LoVo (cell line): ENCODE measurements around the gene KCNJ12.

Source experiments
- DNase-seq: peaks from one replicate; pipeline ENCODE4 v3.0.0-alpha.2; 2016; ENCODE audit warnings: low spot score

Gene KCNJ12

DNA sequence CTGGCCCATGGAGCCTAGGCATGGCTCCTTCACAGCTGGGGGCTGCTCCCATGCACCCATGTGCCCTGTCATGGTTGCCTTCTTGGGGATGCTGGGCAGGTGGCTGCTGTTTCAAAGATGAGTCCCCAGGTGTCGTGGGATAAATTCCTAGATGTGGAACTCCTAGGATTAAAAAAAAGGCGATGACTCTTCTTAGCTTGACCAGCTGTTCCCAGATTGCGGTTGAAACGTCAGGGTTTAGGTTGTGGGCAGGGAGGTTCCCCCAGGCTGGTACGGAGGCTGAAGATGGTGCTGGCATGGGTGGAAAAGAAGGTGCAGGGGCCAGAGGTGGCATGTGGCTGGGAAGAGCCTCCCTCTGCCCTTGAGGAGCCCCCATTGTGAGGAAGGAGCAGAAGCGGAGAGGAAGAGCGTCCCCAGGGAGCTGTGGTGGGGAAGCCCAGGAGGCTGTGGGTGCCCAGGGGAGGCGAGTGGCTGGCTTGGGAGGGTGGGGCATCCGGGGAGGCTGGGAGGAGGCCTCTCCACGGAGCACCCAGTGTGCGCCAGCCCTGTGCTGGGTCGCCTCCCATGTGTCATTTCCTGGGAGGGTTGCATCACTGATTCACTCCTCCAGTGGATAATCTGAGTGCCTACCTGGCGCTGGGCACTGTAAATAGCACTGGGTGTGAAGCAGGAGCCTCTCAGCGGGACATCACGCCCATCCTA, 7.5 kb upstream of the KCNJ12 start:
- DNase-seq: no peak

- DNase-seq: no peak
Observed at GRCh38 chr17:21369395-21369794, 6.8 kb upstream of the KCNJ12 start.

GRCh38 chr17:21370430-21370829, 5.7 kb upstream of the KCNJ12 start:
- DNase-seq: no peak

- no peak for DNase-seq
Observed at GRCh38 chr17:21371511-21372081, 4.6 kb upstream of the KCNJ12 start.

- no peak for DNase-seq
Observed at GRCh38 chr17:21372256-21372954, 3.8 kb upstream of the KCNJ12 start.

GRCh38 chr17:21373036-21373435, 3.1 kb upstream of the KCNJ12 start:
- no peak for DNase-seq

DNA sequence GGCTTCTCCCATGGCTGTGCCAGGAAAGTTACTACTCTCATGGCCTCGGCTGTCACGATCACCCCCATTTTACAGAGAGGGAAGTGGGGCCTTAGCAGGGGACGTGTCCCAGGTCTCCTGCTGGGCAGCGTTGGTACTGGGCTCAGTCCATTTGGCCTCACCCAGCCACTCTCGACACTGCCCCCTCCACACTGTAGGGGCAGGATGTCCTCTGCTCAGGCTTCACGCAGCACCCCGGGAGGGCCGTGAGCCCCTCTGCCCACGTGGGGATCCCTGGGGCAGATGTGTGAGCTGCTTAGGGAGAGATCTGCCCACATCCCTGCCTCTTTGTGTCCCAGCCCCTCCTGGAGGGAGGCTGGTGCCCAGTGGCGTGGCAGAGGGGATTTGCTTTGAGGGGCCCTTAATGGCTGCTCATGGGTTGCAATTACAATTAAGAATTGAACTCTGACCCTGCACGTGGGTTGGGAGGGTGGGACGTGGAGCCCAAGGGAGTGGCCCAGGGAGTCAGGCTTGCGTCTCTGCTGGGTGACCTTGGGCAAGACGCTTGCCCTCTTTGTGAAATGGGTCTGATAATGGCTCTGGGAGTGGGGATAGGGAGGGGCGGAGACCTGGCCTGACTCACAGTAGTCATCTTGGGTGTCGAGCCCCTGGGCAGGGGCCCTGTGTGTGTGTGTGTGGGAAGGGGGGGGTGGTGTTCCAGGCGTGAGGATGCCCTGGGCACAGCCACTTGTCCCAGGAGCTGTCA, 2.3 kb upstream of the KCNJ12 start:
- DNase-seq: no peak

- DNase-seq: no peak
Observed at GRCh38 chr17:21374441-21375161, 1.6 kb upstream of the KCNJ12 start.

GRCh38 chr17:21375162-21375560, 996 bp upstream of the KCNJ12 start:
- DNase-seq: no peak

DNA sequence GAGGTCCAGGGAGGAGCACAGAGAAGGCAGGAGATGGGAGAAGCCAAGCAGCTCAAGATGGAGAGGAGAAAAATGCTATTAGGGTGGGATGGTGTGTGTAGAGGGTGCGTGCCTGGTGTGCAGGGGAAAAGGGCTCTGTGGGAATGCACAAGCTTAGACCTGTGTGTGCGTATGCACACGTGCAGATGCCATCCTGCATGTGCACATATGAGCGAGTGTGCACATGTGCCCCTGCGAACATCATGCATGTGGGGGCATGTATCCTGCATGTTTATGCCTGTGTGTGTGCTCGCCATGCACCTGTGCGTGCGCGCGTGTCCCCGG, 438 bp upstream of the KCNJ12 start:
- no peak for DNase-seq

- DNase-seq: no peak
Observed at GRCh38 chr17:21376759-21377690, 868 bp downstream of the KCNJ12 start.

DNA sequence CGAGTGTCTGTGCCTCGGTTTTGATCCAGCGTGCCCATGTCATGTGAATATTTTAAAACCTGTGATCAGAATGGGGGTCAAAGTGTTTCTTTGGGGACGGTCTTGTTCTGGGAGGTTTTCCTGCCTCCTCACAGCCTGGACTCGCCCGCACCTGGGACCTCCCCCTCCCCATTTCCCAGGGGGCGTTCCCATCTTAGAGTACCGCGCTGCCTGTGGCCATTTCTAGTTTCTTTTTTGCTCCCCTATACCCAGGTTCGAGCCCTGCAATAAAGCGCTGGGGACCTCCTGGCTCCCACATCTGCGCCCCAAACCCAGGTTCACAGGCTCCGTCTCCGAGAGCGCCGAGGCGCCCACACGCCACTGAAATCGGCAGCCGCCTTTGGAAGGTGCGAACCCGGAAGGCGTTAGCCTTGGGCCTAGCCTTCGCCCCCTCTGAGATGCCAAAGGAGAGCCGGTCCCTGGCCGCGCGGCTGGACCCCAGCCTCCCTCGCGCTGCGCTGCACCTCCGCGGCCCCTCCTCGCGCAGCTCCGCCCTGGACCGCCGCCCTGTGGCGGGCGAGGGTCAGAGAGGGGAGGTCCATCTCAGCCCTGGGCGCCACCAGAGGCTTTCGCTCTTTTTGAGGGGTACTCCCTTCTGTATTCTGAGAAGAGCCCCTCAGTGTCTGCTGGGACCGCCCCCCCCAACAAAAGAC, 1.7 kb downstream of the KCNJ12 start:
- DNase-seq: no peak

- DNase-seq: no peak
Observed at GRCh38 chr17:21378553-21378952, 2.4 kb downstream of the KCNJ12 start.

GRCh38 chr17:21379080-21379711, 3.0 kb downstream of the KCNJ12 start:
- no peak for DNase-seq

- DNase-seq: no peak
Observed at GRCh38 chr17:21380659-21381058, 4.5 kb downstream of the KCNJ12 start.

DNA sequence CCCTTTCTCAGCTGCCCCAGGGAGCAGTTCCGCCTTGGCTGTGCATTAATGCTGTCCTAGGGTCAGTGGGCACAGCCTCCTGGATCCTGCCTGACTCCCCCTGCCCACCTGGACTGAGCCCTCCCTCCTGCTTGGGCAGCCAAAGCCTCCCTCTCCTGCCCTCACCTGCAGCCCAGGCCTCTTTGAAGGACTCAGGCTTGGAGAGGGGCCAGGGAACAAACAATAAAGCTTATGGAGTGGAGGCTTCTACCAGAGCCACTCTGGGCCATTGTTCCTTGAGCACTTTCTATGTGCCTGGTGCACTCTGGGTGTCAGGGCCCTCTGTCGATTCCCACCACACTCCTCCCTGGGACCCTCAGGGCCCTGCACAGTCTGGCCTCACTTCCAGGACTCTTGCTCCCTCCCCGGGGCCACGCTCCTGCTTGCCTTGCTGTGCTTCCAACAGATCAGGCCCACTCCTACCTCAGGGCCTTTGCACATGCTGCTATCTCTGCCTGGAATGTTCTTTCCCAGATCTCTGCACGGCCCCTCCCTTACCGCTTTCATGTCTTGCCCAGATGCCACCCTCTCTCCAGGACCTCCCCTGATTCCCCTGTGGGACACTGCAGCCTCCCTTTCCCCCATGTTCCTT, 5.0 kb downstream of the KCNJ12 start:
- DNase-seq: no peak

- DNase-seq: no peak
Observed at GRCh38 chr17:21382560-21383495, 6.7 kb downstream of the KCNJ12 start.

DNA sequence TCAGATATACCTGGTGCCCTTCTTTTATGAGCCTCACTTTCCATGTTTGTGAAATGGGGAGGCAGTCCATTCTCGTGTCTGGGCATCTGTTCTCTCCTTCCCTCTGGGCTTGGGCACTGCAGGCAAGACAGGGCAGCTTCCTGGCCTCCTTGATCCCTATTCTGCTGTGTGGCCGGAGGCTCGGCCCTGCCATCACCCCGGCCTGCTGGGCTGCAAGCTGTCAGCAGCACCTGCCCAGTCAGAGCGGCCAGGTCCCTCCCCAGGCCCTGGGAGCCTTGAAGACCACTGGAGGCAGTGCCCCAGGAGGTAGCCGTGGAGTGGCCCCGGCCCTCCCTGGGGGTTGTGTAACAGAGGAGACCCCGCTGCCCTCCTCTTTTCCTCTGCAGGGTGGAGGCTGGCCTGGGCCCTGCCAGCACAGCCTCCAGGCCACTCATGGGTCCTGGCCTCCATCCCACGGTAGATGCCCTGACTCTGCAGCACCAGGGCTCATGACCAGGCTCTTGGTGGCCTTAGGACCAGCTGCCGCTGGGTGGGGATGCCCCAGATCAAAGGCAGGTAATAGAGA, 9.2 kb downstream of the KCNJ12 start:
- DNase-seq: no peak
